NB4 (cell line): Measurements from ENCODE around the gene KIAA1671.
A peak's percentile ranks its signal among the peaks of the same experiment; 100 is the strongest.

Experiments used
- DNase-seq: peaks from one replicate; pipeline ENCODE4 v3.0.0; 2010; ENCODE audit warnings: low read depth
- H3K4me3 ChIP-seq: one replicate; pipeline ENCODE4 v1.5.1; 2011; ENCODE audit warnings: mild to moderate bottlenecking, low read depth, low read length, moderate library complexity
- CTCF ChIP-seq: IDR thresholded peaks from one replicate; pipeline ENCODE4 v1.5.1; 2012; ENCODE audit warnings: low read depth, low read length
- MYC ChIP-seq: IDR thresholded peaks from 2 replicates; pipeline ENCODE4 v1.6.1; 2011; ENCODE audit warnings: low read depth, low read length
- POLR2A ChIP-seq: IDR thresholded peaks from 2 replicates; pipeline ENCODE4 v1.6.1; 2011; ENCODE audit warnings: mild to moderate bottlenecking; ENCODE audit not compliant: insufficient read length; ENCODE audit errors: extremely low read depth
- TF ChIP-seq, protein P1 (sequence below): IDR thresholded peaks from 2 replicates; pipeline ENCODE4 v1.6.1; 2011; ENCODE audit warnings: low read depth, low read length

The KIAA1671 gene

DNA sequence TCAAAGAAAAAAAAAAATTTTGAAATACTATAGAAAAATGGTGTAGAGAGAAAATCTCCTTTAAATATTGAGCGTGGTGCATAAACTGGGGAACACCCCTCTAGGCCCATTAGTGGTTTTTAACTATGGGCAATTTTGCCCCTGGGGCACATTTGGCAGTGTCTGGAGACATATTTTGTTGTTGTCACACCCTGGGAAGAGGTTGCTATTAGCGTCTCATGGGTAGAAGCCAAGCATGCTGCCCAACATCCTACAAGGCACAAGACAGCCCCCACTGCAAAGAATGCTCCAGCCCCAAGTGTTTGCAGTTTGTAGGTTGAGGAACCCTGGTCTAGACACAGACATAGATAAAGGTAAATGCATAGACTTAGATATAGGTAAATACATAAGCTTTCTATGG, 92.6 kb downstream of the KIAA1671 start:
- H3K4me3 ChIP-seq = no peak overlapping the region
- TF ChIP-seq, protein P1, sequence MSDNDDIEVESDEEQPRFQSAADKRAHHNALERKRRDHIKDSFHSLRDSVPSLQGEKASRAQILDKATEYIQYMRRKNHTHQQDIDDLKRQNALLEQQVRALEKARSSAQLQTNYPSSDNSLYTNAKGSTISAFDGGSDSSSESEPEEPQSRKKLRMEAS = no peak
- TF ChIP-seq POLR2A (no peak), CTCF (no peak), MYC (no peak)
- DNase-seq = no peak

- no peak for TF ChIP-seq MYC
- H3K4me3 ChIP-seq = no peak overlapping the region
- no peak for DNase-seq
Measured at GRCh38 chr22:25048071-25048470, 95.6 kb downstream of the KIAA1671 start.

DNA sequence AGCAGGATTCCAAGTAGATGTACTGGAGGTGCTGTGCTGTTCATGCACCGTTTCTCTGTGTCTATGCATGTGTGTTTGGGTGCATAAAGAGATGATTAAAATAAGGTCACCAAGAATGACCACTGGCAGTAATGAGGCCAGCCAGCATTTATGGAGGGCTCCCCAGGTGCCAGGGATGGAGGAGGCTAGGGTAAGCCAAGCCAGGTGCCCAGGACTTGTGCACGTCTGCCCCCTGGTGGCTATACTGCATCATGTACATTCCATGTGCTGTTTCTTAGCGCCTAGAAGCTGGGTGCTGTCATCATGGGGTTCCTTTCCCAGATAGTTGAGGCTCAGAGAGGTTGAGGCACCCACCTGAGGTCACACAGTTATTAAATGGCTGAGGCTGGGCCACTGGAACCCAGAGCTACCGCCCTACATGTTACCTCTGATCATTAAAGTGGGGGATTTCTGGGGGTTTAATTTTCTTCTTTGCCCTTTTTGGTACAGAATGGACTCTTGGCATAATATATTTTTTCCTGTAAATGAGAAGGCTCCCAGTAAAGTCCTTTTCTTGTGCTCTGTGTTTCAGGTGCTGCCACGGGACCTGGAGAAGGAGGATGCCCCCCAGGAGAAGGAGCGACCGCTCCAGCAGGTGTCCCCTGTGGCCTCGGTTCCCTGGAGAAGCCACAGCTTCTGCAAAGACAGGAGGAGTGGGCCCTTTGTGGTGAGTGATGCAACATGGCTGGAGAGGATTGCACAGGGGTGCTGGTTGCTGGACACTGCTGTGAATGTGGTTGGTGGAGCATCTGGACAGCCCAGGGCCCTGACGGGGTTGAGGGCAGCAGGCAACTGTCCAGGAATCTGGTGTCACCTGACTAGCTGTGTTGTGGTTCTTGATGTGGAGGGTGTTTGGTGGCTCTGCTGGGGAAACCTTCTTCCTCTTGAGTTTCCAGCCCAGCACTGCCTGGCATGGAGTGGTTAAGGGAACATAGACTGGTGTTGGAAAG, 96.4 kb downstream of the KIAA1671 start:
- TF ChIP-seq CTCF (peak; percentile 81), MYC (no peak)
- TF ChIP-seq, protein P1 = peak; percentile 56
- peak; percentile 69 for DNase-seq
- H3K4me3 ChIP-seq = no peak overlapping the region

GRCh38 chr22:25049770-25050169, 97.3 kb downstream of the KIAA1671 start:
- no peak overlapping the region for H3K4me3 ChIP-seq

DNA sequence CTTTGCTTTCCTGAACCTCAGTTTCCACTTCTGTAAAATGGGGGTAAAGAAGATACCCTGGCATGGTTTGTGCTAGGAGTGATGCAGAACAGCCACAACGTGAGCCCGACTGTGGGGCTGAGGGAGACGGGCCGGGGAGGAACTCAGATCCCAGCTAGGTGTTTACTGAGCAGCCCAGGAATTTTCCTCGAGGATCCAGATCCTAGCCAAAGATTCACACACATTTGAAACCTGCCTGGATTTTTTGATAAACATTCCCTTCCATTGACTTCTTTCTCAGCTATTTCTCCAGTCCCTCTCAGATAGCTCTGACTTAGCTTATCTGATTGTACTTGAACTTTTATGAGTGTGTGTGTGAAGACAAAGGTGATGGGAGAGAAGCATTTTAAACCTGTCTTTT, 98.0 kb downstream of the KIAA1671 start:
- no peak for TF ChIP-seq MYC
- no peak for TF ChIP-seq CTCF
- TF ChIP-seq, protein P1 = no peak
- no peak for TF ChIP-seq POLR2A
- no peak overlapping the region for H3K4me3 ChIP-seq
- DNase-seq = no peak

More at GRCh38 chr22:25049770-25050169, 97.3 kb downstream of the KIAA1671 start:
- DNase-seq = no peak
- no peak for TF ChIP-seq POLR2A
- TF ChIP-seq, protein P1 = no peak
- no peak for TF ChIP-seq CTCF
- TF ChIP-seq MYC = no peak

GRCh38 chr22:25051073-25051472, 98.6 kb downstream of the KIAA1671 start:
- no peak overlapping the region for H3K4me3 ChIP-seq
- peak; percentile 23 for DNase-seq
- peak; percentile 53 for TF ChIP-seq CTCF
- no peak for TF ChIP-seq MYC
- no peak for TF ChIP-seq POLR2A
